Stimulated activated CD4-positive, alpha-beta T cell treated with anti-CD3 and anti-CD28 coated beads, Interleukin-1b, Interleukin-23, amount 100 ng/mL, for 24 hours (primary cell): ENCODE data around the gene PCED1B.

Experiments used
- DNase-seq, 4 experiments: peaks; one replicate each; pipeline ENCODE4 v3.0.0-alpha.2; 2020; ENCODE audit warnings: low read depth in 4 of 4, low spot score in 1 of 4

The PCED1B gene

GRCh38 chr12:47088021-47088944, 8.9 kb downstream of the PCED1B start:
- DNase-seq = no peak

GRCh38 chr12:47091009-47091408, 11.6 kb downstream of the PCED1B start:
- DNase-seq = no peak

- no peak for DNase-seq
These were observed 15.4 kb downstream of the PCED1B start for GRCh38 chr12:47094804-47095203.

GRCh38 chr12:47095446-47096236, 16.2 kb downstream of the PCED1B start:
- no peak for DNase-seq

- DNase-seq = no peak
These were observed 18.0 kb downstream of the PCED1B start for GRCh38 chr12:47097276-47097896.

GRCh38 chr12:47098099-47098498, 18.7 kb downstream of the PCED1B start:
- DNase-seq = no peak

GRCh38 chr12:47099610-47100009, 20.2 kb downstream of the PCED1B start:
- DNase-seq = no peak

GRCh38 chr12:47100160-47100559, 20.7 kb downstream of the PCED1B start:
- no peak for DNase-seq

- DNase-seq = no peak
These were observed 23.0 kb downstream of the PCED1B start for GRCh38 chr12:47102406-47102805.

GRCh38 chr12:47102845-47103651, 23.6 kb downstream of the PCED1B start:
- DNase-seq = no peak

- no peak for DNase-seq
These were observed 26.7 kb downstream of the PCED1B start for GRCh38 chr12:47105914-47106674.

- no peak for DNase-seq
These were observed 28.0 kb downstream of the PCED1B start for GRCh38 chr12:47107446-47107845.

- no peak for DNase-seq
These were observed 28.5 kb downstream of the PCED1B start for GRCh38 chr12:47107926-47108325.

- DNase-seq = no peak
These were observed 30.7 kb downstream of the PCED1B start for GRCh38 chr12:47110011-47110541.

- DNase-seq = no peak
These were observed 31.4 kb downstream of the PCED1B start for GRCh38 chr12:47110718-47111391.

- no peak for DNase-seq
These were observed 32.0 kb downstream of the PCED1B start for GRCh38 chr12:47111392-47111778.

GRCh38 chr12:47111854-47112253, 32.4 kb downstream of the PCED1B start:
- DNase-seq = no peak

- DNase-seq = no peak
These were observed 33.3 kb downstream of the PCED1B start for GRCh38 chr12:47112679-47113078.

GRCh38 chr12:47114481-47114892, 35.1 kb downstream of the PCED1B start:
- no peak for DNase-seq
